Caco-2 (cell line): ENCODE results near the gene PTK6. TPM values are rescaled to one million over a fixed set of nuclear protein-coding genes. Genes with fewer than 3 reads are reported as not detected.

ENCODE experiments used
- BruUV-seq: library from RNA; stranded (reverse); fragments of 400-500 nt; replicated peaks from 2 replicates; lab custom pipeline; 2021; lab: Mats Ljungman, UMichigan
- CTCF ChIA-PET: fragments of 300-600 bp; sonication (Branson Sonifier 250); formaldehyde crosslinking; loops from one replicate; lab custom pipeline; 2022; ENCODE audit warnings: antibody characterized with exemption; lab: Charles Lee
- POLR2A ChIA-PET: fragments of 300-600 bp; sonication (Branson Sonifier 250); formaldehyde crosslinking; loops from one replicate; lab custom pipeline; 2022; ENCODE audit warnings: antibody characterized with exemption; lab: Charles Lee
- DNase-seq, 2 experiments: peaks; one replicate each; pipeline versions ENCODE4 v3.0.0 to v3.0.0-alpha.2; 2020 to 2022
- H3K27me3 ChIP-seq: replicated peaks from 2 replicates; pipeline ENCODE4 v1.6.0; 2011; ENCODE audit warnings: low read length; ENCODE audit not compliant: control insufficient read depth, insufficient read depth
- H3K36me3 ChIP-seq: 2 replicates; pipeline ENCODE4 v1.5.1; 2011; ENCODE audit warnings: low read length; ENCODE audit not compliant: control insufficient read depth, insufficient read depth
- H3K4me1 ChIP-seq: fragments of 250-450 bp; sonication (Bioruptor Pico); 2 replicates; pipeline ENCODE4 v1.5.1; 2020; ENCODE audit warnings: mild to moderate bottlenecking
- H3K4me3 ChIP-seq: 2 replicates; pipeline ENCODE4 v1.5.1; 2011; ENCODE audit warnings: low read depth, mild to moderate bottlenecking, control low read depth, low read length
- H3K9me3 ChIP-seq: fragments of 250-450 bp; sonication (Bioruptor Pico); 2 replicates; pipeline ENCODE4 v1.5.1; 2020; ENCODE audit warnings: mild to moderate bottlenecking, moderate library complexity
- H3K27ac Mint-ChIP-seq: one replicate; pipeline ENCODE4 v1.8.0; 2022; ENCODE audit warnings: mixed read lengths; ENCODE audit not compliant: unreplicated experiment
- H3K27me3 Mint-ChIP-seq: one replicate; pipeline ENCODE4 v1.8.0; 2022; ENCODE audit warnings: mixed read lengths; ENCODE audit not compliant: insufficient read depth, unreplicated experiment
- H3K36me3 Mint-ChIP-seq: one replicate; pipeline ENCODE4 v1.8.0; 2022; ENCODE audit warnings: mild to moderate bottlenecking, mixed read lengths; ENCODE audit not compliant: insufficient read depth, unreplicated experiment
- H3K4me1 Mint-ChIP-seq: one replicate; pipeline ENCODE4 v1.8.0; 2022; ENCODE audit warnings: low read depth, mixed read lengths; ENCODE audit not compliant: unreplicated experiment
- H3K4me3 Mint-ChIP-seq: one replicate; pipeline ENCODE4 v1.8.0; 2022; ENCODE audit warnings: mild to moderate bottlenecking, moderate library complexity, mixed read lengths; ENCODE audit not compliant: unreplicated experiment
- H3K9me3 Mint-ChIP-seq: one replicate; pipeline ENCODE4 v1.8.0; 2022; ENCODE audit warnings: mixed read lengths; ENCODE audit not compliant: unreplicated experiment
- intact Hi-C: fragments of 100-400 bp; cut with micrococcal nuclease; formaldehyde crosslinking; loops from one replicate; pipeline ENCODE4 v1.10.0; 2022; ENCODE audit not compliant: unreplicated experiment
- total RNA-seq: library from RNA; stranded (reverse); gene quantifications from 2 replicates; pipeline ENCODE4 v1.2.3, GENCODE V29; 2022
- TF ChIP-seq, protein P1 (sequence below), 2 experiments: fragments of 200-600 bp in 1 of 2; IDR thresholded peaks; 1 replicate in 1 of 2; 2 replicates in 1 of 2; pipeline versions ENCODE4 v1.5.1 to v1.8.0; 2011 to 2022; ENCODE audit warnings: antibody characterized with exemption in 1 of 2, control low read depth in 1 of 2, inconsistent platforms in 1 of 2, low read depth in 1 of 2, low read length in 1 of 2, mild to moderate bottlenecking in 1 of 2, moderate library complexity in 1 of 2; ENCODE audit not compliant: insufficient read depth in 1 of 2, severe bottlenecking in 1 of 2, unreplicated experiment in 1 of 2

The PTK6 gene
- total RNA-seq, 1 experiment from 2014 or later, result 0.64 TPM

DNA sequence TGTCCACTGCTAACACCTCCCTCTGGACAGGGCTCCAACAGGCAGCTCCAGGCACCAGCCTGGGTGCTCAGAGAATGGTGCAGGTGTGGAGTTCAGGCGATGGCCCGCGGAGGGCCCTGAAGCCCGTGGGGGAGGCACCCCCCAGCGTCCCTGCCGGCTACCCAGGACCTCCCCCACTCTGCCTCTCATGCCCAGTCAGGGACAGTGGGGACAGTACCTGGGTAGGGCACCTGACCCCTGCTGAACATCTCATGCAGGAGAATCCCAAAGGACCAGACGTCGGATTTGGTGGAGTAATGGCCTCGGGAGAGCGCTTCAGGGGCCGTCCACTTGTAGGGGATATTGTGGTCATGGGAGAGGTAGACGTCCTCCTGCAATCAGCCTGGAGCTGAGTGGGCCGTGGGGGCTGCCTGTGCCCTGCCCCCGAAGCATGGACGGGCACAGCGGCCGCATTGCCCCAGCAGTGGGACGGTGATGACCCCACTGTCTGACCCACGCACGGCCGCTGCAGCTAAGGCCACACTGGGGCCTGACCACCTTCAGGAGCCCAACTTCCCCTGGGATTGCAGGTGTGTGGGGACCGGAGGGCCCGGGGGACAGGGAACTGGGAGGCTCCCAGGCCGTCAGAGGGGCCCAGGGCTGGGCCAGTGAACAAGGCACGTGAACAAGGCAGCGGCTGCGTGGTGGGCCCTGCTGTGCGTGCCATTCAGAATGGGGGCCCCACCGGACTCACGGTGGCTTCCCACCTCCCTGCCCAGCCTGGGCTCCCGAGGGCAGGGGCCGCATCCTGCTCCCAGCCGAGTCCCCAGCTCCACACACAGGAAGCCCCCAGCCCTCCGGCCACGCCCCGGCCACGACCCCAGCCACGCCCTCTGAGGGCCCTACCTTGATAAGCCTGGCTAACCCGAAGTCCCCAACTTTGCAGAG, 7.1 kb downstream of the PTK6 start:
- no peak overlapping the region for H3K27ac Mint-ChIP-seq
- no peaks in the 10 kb centered on the region for H3K27me3 Mint-ChIP-seq
- ChIA-PET CTCF (interaction anchor here (0.6 to 2.5 kb wide), 5 partner anchors 8 to 450 kb away, joined by 3 to 7 read pairs (median 4); partner anchors contain the start of genes PPDPF, PTK6 and SAMD10), POLR2A (interaction anchor here (0.5 to 2.5 kb wide), 4 partner anchors 10 to 335 kb away, joined by 3 to 21 read pairs (median 3); partner anchors contain the start of genes PPDPF and TPD52L2)
- DNase-seq, result no peak
- BruUV-seq, result no TSS peak
- peaks cover 27% of the 10 kb centered on the region for H3K4me1 ChIP-seq
- H3K36me3 Mint-ChIP-seq, result peaks cover 42% of the 10 kb centered on the region
- H3K36me3 ChIP-seq, result no peaks in the 10 kb centered on the region
- no peaks in the 10 kb centered on the region for H3K9me3 Mint-ChIP-seq
- TF ChIP-seq, protein P1, sequence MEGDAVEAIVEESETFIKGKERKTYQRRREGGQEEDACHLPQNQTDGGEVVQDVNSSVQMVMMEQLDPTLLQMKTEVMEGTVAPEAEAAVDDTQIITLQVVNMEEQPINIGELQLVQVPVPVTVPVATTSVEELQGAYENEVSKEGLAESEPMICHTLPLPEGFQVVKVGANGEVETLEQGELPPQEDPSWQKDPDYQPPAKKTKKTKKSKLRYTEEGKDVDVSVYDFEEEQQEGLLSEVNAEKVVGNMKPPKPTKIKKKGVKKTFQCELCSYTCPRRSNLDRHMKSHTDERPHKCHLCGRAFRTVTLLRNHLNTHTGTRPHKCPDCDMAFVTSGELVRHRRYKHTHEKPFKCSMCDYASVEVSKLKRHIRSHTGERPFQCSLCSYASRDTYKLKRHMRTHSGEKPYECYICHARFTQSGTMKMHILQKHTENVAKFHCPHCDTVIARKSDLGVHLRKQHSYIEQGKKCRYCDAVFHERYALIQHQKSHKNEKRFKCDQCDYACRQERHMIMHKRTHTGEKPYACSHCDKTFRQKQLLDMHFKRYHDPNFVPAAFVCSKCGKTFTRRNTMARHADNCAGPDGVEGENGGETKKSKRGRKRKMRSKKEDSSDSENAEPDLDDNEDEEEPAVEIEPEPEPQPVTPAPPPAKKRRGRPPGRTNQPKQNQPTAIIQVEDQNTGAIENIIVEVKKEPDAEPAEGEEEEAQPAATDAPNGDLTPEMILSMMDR (IDR thresholded peaks at IDR 0.05; ENCODE audit: insufficient read depth in 1 of 2, low read depth in 1 of 2, low read length in 1 of 2, severe bottlenecking in 1 of 2, unreplicated experiment in 1 of 2), result no peak
- H3K27me3 ChIP-seq, result no peaks in the 10 kb centered on the region
- intact Hi-C loops, result no loop called here
- no peaks in the 10 kb centered on the region for H3K9me3 ChIP-seq
- H3K4me3 Mint-ChIP-seq, result no peak overlapping the region
- no peaks in the 10 kb centered on the region for H3K4me1 Mint-ChIP-seq
- H3K4me3 ChIP-seq, result no peak overlapping the region

DNA sequence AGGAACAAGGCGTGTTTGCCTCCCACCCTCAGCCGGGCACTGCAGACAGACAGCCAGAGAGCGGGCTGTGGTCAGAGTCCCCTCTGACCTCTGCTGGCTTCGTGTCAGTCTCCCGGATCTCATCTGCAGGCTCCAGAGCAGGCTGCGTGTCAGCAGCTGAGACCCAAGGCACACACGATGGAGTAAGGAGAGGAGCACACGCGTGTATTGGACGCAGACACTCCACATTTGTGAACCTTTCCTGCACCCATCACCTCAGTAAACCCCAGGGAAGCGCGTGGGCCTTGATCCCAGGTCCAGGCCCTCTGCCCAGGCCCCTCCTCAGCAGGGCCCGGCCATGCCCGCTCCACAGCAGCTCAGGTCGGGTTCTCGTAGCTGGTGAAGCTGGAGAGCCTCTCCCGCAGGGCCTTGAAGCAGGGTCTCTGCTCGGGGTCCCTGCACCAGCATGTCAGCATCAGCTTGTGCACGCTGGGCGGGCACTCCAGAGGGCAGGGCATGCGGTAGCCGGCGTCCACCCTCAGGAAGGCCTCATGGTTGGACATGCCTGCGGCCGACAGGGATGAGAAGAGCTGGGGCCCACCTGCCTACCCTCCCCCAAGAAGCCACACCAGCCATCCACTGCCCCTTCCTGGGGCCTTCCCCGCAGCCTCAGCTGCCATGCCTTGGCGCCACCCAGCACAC, 7.9 kb downstream of the PTK6 start:
- intact Hi-C loops, result no loop called here
- H3K9me3 ChIP-seq, result no peaks in the 10 kb centered on the region
- no peaks in the 10 kb centered on the region for H3K36me3 ChIP-seq
- TF ChIP-seq, protein P1 (IDR thresholded peaks at IDR 0.05; ENCODE audit: insufficient read depth in 1 of 2, low read depth in 1 of 2, low read length in 1 of 2, severe bottlenecking in 1 of 2, unreplicated experiment in 1 of 2), result no peak
- CTCF ChIA-PET, result interaction anchor here (0.6 to 2.5 kb wide), 5 partner anchors 8 to 450 kb away, joined by 3 to 7 read pairs (median 4); partner anchors contain the start of genes PPDPF, PTK6 and SAMD10
- no peak overlapping the region for H3K4me3 Mint-ChIP-seq
- H3K27me3 ChIP-seq, result no peaks in the 10 kb centered on the region
- peaks cover 19% of the 10 kb centered on the region for H3K4me1 ChIP-seq
- no peaks in the 10 kb centered on the region for H3K4me1 Mint-ChIP-seq
- H3K27ac Mint-ChIP-seq, result no peak overlapping the region
- POLR2A ChIA-PET, result interaction anchor here (0.5 to 2.5 kb wide), 7 partner anchors 9 to 1245 kb away, joined by 3 to 21 read pairs (median 8); partner anchors contain the start of genes HELZ2, PPDPF and TPD52L2
- no peak for DNase-seq
- peaks cover 50% of the 10 kb centered on the region for H3K36me3 Mint-ChIP-seq
- no peak overlapping the region for H3K4me3 ChIP-seq
- H3K9me3 Mint-ChIP-seq, result no peaks in the 10 kb centered on the region
- no peaks in the 10 kb centered on the region for H3K27me3 Mint-ChIP-seq
- no TSS peak for BruUV-seq

DNA sequence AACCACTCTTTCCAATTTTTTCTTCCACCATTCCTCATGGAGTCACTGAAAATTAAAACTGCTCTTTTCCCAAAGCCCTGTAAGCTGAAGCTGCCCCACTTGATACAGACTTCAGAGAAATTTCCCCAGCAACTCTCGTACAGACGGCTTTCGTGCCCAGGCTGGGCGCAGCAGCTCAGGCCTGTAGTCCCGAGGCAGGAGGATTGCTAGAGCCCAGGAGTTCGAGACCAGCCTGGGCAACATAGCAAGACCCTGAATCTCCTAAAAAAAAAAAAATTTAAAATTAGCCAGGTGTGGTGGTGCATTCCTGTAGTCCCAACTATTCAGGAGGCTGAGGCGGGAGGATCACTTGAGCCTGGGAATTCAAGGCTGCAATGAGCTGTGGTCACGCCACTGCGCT, 10.0 kb downstream of the PTK6 start:
- TF ChIP-seq, protein P1 (IDR thresholded peaks at IDR 0.05; ENCODE audit: insufficient read depth in 1 of 2, low read depth in 1 of 2, low read length in 1 of 2, severe bottlenecking in 1 of 2, unreplicated experiment in 1 of 2), result no peak
- ChIA-PET CTCF (interaction anchor here (0.6 to 1.7 kb wide), 3 partner anchors 11 to 601 kb away, joined by 3 to 6 read pairs (median 4); no protein-coding TSS in a partner anchor), POLR2A (interaction anchor here (0.7 kb wide), 1 partner anchor 9 kb away, joined by 3 read pairs; no protein-coding TSS in a partner anchor)
- H3K4me1 ChIP-seq, result peaks cover 14% of the 10 kb centered on the region
- peaks cover 72% of the 10 kb centered on the region for H3K36me3 Mint-ChIP-seq
- no peaks in the 10 kb centered on the region for H3K4me1 Mint-ChIP-seq
- no TSS peak for BruUV-seq
- no peak overlapping the region for H3K27ac Mint-ChIP-seq
- DNase-seq, result no peak
- peaks cover 15% of the 10 kb centered on the region for H3K9me3 ChIP-seq
- no peaks in the 10 kb centered on the region for H3K27me3 ChIP-seq
- H3K27me3 Mint-ChIP-seq, result no peaks in the 10 kb centered on the region
- peaks cover 12% of the 10 kb centered on the region for H3K36me3 ChIP-seq
- no peak overlapping the region for H3K4me3 Mint-ChIP-seq
- no peaks in the 10 kb centered on the region for H3K9me3 Mint-ChIP-seq
- intact Hi-C loops, result no loop called here
- H3K4me3 ChIP-seq, result no peak overlapping the region
